ENCODE results near the gene GTPBP2. TPM values are rescaled to one million over a fixed set of nuclear protein-coding genes. Genes with fewer than 3 reads are reported as not detected.

Gene GTPBP2
- total RNA-seq, 1 experiment from 2014 or later: 277 TPM

GRCh38 chr6:43676962-43677606, 48.0 kb upstream of the GTPBP2 start:
- H3K36me3 Mint-ChIP-seq (ENCODE audit: insufficient read depth, unreplicated experiment): peaks cover 37% of the 10 kb centered on the region
- TF ChIP-seq CTCF (IDR thresholded peaks at IDR 0.05; ENCODE audit: unreplicated experiment): no peak
- BruUV-seq (replicated peaks): no TSS peak
- POLR2A ChIA-PET: no interaction called here
- no peak overlapping the region for H3K4me3 Mint-ChIP-seq (ENCODE audit: unreplicated experiment)
- no peak for DNase-seq (ENCODE audit: unreplicated experiment)
- H3K9me3 Mint-ChIP-seq (ENCODE audit: unreplicated experiment): no peaks in the 10 kb centered on the region
- no peaks in the 10 kb centered on the region for H3K27me3 Mint-ChIP-seq (ENCODE audit: insufficient read depth, unreplicated experiment)
- no peak overlapping the region for H3K27ac Mint-ChIP-seq (ENCODE audit: low read depth, unreplicated experiment)
- CTCF ChIA-PET: interaction anchor here (0.6 to 1.8 kb wide), 5 partner anchors 9 to 342 kb away, joined by 3 to 7 read pairs (median 5); no protein-coding TSS in a partner anchor
- H3K4me1 Mint-ChIP-seq (ENCODE audit: insufficient read depth, unreplicated experiment): no peaks in the 10 kb centered on the region
- intact Hi-C loops (cut with micrococcal nuclease): no loop called here

GRCh38 chr6:43674921-43675320, 45.9 kb upstream of the GTPBP2 start:
- peaks cover 44% of the 10 kb centered on the region for H3K36me3 Mint-ChIP-seq (ENCODE audit: insufficient read depth, unreplicated experiment)
- no TSS peak for BruUV-seq (replicated peaks)
- CTCF ChIA-PET: no interaction called here

GRCh38 chr6:43674291-43674690, 45.2 kb upstream of the GTPBP2 start:
- intact Hi-C loops (cut with micrococcal nuclease): no loop called here
- H3K4me1 Mint-ChIP-seq (ENCODE audit: insufficient read depth, unreplicated experiment): no peaks in the 10 kb centered on the region
- no peak for DNase-seq (ENCODE audit: unreplicated experiment)
- H3K36me3 Mint-ChIP-seq (ENCODE audit: insufficient read depth, unreplicated experiment): peaks cover 41% of the 10 kb centered on the region
- CTCF ChIA-PET: no interaction called here
- TF ChIP-seq CTCF (IDR thresholded peaks at IDR 0.05; ENCODE audit: unreplicated experiment): no peak
- H3K27ac Mint-ChIP-seq (ENCODE audit: low read depth, unreplicated experiment): no peak overlapping the region
- POLR2A ChIA-PET: interaction anchor here (1.1 to 1.3 kb wide), 3 partner anchors 13 to 97 kb away, joined by 3 to 5 read pairs (median 3); partner anchors contain the start of gene MRPS18A
- H3K9me3 Mint-ChIP-seq (ENCODE audit: unreplicated experiment): no peaks in the 10 kb centered on the region
- no peak overlapping the region for H3K4me3 Mint-ChIP-seq (ENCODE audit: unreplicated experiment)
- BruUV-seq (replicated peaks): no TSS peak
- H3K27me3 Mint-ChIP-seq (ENCODE audit: insufficient read depth, unreplicated experiment): no peaks in the 10 kb centered on the region

More at GRCh38 chr6:43674921-43675320, 45.9 kb upstream of the GTPBP2 start:
- Mint-ChIP-seq H3K9me3 (ENCODE audit: unreplicated experiment) (no peaks in the 10 kb centered on the region), H3K4me3 (ENCODE audit: unreplicated experiment) (no peak overlapping the region), H3K27me3 (ENCODE audit: insufficient read depth, unreplicated experiment) (no peaks in the 10 kb centered on the region), H3K4me1 (ENCODE audit: insufficient read depth, unreplicated experiment) (no peaks in the 10 kb centered on the region), H3K27ac (ENCODE audit: low read depth, unreplicated experiment) (no peak overlapping the region)
- no peak for TF ChIP-seq CTCF (IDR thresholded peaks at IDR 0.05; ENCODE audit: unreplicated experiment)
- intact Hi-C loops (cut with micrococcal nuclease): no loop called here
- DNase-seq (ENCODE audit: unreplicated experiment): no peak
- POLR2A ChIA-PET: interaction anchor here (1.3 kb wide), 2 partner anchors 13 to 47 kb away, joined by 3 to 5 read pairs; partner anchors contain the start of gene MRPS18A

- CTCF ChIA-PET: interaction anchor here (0.6 to 0.8 kb wide), 3 partner anchors 70 to 258 kb away, joined by 3 to 4 read pairs (median 3); no protein-coding TSS in a partner anchor
- DNase-seq (ENCODE audit: unreplicated experiment): no peak
- no TSS peak for BruUV-seq (replicated peaks)
- H3K4me1 Mint-ChIP-seq (ENCODE audit: insufficient read depth, unreplicated experiment): peaks cover 3% of the 10 kb centered on the region
- POLR2A ChIA-PET: interaction anchor here (1.1 to 10.0 kb wide), 4 partner anchors 14 to 98 kb away, joined by 3 to 80 read pairs (median 4); partner anchors contain the start of gene MRPS18A
- H3K27ac Mint-ChIP-seq (ENCODE audit: low read depth, unreplicated experiment): no peak overlapping the region
- H3K4me3 Mint-ChIP-seq (ENCODE audit: unreplicated experiment): no peak overlapping the region
- H3K9me3 Mint-ChIP-seq (ENCODE audit: unreplicated experiment): no peaks in the 10 kb centered on the region
- intact Hi-C loops (cut with micrococcal nuclease): no loop called here
- H3K27me3 Mint-ChIP-seq (ENCODE audit: insufficient read depth, unreplicated experiment): no peaks in the 10 kb centered on the region
- peaks cover 41% of the 10 kb centered on the region for H3K36me3 Mint-ChIP-seq (ENCODE audit: insufficient read depth, unreplicated experiment)
- TF ChIP-seq CTCF (IDR thresholded peaks at IDR 0.05; ENCODE audit: unreplicated experiment): no peak
These were observed 44.5 kb upstream of the GTPBP2 start for GRCh38 chr6:43673444-43674084.
